GM21528 (cell line): ENCODE measurements around the gene GOLGB1.
"Not testable (repeated sequence)": the region's sequence is repeated elsewhere in the genome, so short reads cannot be mapped to it uniquely, and the experiment has no call there.

Experiments
- ATAC-seq: cut with Tn5 transposase; IDR thresholded peaks from one replicate; pipeline ENCODE4 v1.9.1; 2021; ENCODE audit warnings: mild to moderate bottlenecking, moderate library complexity; ENCODE audit not compliant: unreplicated experiment, low FRiP score

The GOLGB1 gene

DNA sequence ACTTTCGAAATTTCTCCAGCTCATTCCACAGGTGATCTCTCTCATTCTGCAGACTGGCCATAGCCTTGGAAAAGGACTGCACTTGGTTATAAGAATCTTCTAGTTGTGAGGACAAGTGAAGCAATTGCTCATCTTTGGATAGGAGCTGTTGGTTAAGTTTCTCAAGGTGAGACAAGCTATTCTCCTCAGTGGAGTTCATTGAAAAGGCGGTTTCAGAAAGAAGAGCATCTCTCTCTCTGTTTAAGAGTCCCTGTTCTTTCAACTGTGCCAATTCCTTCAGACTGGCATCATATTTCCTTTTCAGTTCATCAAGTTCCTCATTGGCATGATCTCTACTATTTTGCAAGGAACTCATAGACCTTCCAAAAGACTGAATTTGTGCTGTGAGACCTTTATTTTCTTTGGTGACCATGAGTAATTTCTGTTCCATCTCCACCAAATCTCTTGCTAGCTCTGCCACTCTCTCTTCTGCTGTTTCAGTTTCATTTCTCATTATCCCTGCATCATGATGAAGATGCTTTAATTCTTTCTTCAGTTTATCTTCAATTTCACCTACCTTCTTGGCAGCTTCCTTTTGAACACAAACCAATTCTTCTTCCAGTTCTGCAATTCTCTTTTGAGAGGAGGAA, 58.6 kb downstream of the GOLGB1 start:
- peak; percentile 74 for ATAC-seq

DNA sequence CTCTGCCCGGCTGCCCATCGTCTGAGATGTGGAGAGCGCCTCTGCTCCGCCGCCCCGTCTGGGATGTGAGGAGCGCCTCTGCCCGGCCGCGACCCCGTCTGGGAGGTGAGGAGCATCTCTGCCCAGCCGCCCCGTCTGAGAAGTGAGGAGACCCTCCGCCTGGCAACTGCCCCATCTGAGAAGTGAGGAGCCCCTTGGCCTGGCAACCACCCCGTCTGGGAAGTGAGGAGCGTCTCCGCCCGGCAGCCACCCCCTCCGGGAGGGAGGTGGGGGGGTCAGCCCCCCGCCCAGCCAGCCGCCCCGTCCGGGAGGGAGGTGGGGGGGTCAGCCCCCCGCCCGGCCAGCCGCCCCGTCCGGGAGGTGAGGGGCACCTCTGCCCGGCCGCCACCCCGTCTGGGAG, 60.8 kb downstream of the GOLGB1 start:
- not testable (repeated sequence) for ATAC-seq

DNA sequence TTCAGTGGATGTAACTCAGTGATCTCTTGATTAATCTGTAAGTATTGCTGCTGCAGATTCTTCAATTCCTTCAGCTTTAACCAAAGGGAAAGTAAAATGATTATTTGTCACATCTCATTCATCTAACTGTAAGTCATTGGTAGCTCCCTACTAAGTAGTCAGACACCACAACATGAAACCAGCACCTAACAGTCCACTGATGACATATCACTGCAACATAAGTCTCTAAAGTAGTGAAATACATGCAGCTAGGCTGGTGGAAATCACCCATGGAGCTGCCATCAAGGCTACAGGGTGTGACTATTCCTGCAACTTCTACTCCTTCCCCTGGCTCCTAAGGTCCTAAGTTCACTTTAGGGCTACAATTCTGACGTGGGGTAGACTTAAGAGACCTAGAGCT, 67.7 kb downstream of the GOLGB1 start:
- ATAC-seq, result no peak

DNA sequence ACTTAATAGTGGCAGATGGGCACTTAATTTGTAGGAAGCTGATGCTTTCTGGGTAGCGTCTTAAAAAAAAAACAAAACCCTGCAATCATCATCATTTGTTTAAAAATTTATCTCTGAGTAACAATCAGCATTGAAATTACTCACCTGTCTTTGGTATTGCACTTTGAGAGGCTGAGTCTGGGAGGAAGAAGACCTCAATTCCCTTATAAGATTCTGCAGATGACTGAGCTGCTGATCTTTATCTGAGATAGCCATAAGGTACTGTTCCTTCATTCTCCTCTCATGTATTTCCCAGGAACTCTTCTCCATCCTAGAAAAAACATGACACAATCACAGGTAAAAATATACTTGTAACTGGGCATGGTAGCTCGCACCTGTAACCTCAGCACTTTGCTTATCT, 72.4 kb downstream of the GOLGB1 start:
- ATAC-seq, result no peak

DNA sequence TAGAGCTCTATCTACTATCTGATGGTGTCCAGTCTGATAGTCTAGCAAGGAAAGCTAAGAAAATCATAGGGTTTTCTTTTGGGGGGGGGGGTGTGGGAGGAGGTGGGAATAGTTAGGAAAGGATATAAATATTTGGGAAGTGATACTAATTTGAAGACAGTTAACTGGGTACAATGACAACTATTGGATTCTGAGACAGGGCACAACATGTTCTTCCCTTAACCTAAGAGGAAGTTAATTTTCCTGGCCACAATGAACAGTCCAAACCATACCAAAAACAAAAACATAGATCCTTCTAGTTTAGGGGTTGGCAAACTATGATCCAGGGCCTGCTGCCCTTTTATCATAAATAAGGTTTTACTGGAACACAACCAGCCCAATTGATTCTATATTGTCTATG, 78.9 kb downstream of the GOLGB1 start:
- ATAC-seq, result no peak

DNA sequence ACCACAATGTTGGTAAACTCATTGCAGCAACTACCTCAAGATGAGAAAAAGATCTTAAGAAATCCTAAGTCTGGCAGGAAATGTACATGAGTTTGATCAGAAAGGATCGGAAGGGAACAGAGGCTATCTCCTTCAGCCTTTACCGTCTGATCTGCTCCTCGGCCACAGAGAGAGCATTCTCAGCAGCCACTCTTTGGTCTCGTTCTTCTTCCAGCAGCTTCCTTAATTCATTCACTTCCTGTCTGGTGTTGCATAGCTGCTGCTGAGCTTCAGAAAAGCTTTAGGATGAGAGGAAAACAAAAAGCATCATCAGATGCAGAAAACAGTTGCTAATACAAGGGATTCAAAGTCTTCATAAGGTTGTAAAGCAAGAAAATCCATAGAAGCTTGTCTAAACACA, 82.2 kb downstream of the GOLGB1 start:
- ATAC-seq, result no peak

DNA sequence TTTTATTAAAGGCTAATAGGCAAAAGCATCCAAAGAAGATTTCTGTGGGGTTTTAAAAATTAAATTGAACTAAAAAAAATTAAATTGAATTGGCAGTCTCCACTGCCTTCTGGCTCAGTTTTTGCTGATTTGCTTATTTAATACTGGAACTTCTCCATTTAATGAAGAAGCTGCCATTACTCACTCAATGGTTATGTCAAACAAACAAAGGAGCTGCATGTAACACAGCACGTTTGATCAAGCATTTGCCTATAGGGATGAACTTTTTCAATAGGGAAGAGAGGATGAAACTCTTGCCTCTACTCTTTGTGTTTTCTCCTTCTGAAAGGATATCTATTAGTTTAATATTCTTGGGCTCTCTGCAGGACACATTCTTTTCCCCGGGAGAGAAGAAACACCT, 84.1 kb downstream of the GOLGB1 start:
- ATAC-seq, result no peak

DNA sequence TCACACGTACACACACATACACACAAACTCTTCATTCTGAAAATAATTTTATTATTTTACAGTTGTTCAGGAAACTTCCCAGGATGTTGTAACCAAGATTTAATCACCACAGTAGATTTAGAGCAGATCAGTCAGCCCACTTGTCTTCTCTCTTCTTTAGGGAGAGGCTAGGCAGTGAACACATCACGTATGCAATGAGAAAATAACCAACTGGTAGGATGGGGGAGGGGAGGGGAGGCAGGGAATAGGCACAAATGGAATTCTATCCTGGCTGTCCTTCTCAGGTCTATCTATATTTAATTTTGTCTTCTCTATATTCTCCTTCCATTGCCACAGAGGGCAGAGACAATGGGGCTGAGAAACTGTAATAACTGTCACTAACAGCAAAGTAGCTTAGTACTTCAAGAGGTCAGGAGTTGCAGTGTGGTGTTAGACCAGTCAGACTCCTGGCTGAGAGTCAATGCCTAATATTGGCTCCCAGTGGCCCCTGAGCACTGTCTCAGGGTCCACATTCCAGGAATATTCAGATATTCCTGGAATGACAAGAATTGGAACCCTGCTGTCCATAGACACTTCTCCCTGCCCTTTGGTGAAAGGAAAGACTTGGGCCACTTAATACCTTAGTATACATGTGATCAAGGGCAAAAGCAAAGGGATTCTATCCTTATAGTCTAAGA, 86.2 kb downstream of the GOLGB1 start:
- ATAC-seq, result no peak

DNA sequence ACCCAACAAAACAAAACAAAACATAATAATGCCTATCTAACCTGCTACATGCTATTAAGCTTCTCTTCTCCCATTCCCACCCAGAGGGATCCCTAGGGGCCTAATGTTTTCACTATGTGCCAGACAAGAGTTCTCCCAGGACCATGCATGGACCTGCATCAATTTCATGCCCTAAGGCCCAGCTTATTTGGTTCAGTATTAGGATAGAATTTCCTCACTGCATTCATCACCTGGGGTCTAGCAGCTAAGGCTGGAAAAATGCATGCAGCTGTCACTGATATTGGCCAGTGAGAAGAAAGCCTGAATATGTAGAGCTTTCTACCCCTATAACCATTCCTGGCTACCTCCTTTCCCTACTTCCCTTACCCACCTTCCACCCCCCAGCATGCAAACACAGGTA, 86.8 kb downstream of the GOLGB1 start:
- ATAC-seq, result no peak

DNA sequence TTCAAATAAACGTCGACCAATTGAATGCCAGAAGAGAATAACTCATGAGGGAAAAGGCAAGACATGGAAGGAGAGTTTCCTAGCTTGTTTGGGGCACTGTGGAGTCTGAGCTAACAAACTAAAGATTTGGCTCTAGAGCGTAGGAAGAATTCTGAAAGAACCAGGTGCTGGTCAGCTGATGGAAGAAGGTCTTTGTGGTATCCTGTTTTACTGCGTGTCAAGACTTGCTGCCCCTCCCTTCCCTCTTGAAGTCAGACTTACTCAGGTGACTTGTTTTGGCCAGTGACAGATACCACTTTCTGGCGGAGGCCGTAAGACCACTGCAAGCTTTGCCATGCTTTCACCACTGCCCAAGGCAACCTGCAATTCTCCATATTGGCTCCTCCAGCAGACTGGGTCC, 88.2 kb downstream of the GOLGB1 start:
- ATAC-seq, result no peak

DNA sequence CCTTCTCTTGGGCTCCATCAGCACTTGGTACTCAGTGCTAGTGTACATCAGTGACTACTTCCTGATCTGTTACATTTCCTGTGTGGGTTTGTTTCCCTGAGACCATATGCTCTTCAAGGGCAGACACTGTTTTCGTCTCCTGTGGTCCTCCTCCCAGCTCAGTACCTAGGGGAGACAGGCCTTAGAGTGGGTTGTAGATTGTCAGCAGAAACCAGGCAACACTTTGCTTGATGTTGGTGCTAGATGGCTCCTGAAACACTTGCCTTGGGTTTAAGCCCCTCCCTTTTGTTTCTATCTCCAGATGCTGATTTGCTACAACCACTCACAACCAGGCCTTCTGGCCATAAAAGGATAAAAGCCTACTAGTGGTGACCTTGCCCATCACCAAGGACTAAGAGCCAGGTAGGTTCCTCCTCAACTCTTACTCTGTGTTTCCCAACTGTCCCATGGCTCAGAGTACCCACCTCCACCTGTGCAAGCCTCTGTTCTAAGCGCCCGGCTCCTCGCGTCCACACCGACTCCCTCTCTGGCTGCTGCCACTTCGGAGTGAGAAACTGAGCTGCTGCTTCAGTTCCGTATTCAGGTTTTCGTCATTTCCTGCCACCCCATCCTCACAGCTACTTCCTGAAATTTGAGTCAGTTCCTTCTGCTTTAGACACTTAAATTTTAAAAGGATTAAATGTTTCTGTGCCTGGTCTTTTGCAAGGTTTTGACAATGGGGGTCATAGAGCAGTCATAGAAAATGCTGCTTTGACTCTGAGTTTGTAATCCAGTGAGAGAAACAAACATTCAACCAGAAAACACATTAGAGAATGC, 89.0 kb downstream of the GOLGB1 start, which contains the start of gene HCLS1:
HCLS1 (minus strand) TSS at position 548 of the 816 bp plus-strand sequence. CDS start 2,556 bp downstream, outside the sequence.
- ATAC-seq, result peak; percentile 84

DNA sequence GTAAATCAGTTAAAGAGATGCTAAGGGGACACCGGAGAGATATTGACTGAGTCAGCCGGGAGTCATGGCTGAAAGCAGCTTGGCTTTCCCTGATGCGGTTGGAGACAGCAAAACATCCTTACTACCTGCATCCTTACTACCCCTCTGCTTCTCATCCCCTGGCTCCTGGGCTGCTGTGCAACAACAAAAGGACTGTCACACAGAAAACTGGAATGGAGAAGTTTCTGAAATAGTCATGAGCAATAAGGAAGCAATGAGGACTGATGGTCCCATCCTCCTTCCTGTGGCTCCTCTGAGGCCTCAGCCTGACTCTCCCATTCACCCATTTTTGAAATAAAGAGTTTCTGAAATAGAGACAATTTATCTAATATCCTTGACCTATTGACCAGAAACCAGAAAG, 90.0 kb downstream of the GOLGB1 start:
- ATAC-seq, result no peak

DNA sequence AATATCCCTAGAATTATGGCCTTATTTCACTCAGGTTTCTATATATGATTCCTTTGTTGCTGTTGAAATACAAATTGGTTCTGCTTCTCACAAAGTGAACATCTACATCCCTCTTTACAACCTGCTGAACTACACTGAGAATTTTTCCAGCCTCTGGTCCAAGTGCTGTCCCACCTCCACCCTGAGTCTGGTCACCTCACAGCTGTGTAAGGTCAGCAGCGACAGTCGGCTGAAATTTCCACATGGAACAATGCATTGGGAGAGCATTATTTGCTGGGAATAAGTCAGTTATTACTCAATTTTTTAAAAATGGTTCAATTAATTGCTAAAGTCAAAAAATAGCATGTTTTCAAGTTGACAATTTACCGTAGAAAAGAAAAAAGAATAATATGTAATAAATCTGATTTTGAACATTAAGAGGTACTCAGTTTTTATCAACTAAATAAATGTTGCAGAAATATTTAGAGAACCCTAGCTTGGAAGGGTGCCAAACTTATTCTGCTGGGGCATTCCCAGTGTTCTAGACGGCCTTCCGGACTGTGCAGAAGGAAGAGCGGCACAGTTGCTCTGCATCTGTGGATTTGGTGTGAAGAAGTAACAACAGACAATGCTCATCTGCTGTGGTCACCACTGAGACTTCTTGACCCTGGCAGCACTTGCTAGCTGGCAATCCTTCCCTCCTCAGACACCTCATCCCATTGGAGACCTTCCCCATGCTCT, 90.7 kb downstream of the GOLGB1 start:
- no peak for ATAC-seq

DNA sequence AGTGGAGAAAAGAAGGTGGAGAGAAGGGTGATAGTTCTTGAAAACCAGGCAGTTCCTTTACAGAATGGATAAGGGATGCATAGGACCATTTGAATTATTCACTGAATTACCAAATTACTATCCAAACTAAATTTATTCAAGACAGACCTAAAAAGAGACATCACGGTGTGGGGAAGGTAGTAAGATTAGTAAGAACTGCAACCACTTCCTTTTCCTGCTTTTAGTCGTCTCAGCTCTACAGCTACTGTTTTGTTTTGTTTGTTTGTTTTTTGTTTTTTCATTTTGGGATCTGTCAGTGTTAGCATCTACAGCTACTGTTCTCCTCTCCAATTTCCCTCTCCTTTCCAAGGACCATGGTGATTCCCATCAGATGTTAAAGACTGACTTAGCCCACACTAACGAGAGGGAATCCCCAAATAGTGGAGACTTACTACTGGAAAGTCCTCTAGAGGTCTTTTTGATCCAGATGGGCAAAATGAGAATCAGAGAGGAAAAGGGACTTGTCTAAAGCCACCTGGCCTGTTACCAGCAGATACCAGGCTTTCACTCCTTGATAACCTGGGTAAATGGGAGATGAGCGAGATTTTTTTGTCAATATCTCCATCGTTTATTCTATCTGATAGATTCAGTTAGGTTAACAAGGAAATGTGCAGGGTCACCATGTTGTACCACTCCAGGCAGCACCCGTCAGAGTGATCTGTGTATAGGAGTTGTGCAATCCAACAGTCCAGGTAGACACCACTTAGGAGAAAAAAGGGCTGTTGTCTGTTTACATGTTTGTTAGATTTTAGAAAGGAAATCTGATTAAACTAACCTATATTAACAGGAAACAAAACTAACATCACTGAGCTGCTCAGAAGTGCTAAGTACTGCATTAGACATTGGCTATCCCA, 94.8 kb downstream of the GOLGB1 start:
- ATAC-seq, result peak; percentile 61

DNA sequence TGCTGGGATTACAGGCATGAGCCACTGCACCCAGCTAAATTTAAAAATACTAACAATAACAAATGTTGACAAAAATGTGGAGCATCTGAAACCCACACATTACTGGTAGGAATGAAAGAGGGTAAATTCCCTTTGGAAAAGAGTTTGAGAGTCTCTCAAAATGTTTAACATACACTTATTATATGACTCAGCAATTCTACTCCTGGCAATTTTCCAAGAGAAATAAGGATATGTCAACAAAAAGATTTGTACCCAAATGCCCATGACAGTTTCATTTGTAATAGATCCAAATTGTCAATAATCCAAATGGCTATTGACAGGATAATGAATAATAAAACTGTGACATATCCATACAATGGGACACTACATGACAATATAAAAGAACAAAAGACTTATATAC, 97.9 kb downstream of the GOLGB1 start:
- no peak for ATAC-seq

DNA sequence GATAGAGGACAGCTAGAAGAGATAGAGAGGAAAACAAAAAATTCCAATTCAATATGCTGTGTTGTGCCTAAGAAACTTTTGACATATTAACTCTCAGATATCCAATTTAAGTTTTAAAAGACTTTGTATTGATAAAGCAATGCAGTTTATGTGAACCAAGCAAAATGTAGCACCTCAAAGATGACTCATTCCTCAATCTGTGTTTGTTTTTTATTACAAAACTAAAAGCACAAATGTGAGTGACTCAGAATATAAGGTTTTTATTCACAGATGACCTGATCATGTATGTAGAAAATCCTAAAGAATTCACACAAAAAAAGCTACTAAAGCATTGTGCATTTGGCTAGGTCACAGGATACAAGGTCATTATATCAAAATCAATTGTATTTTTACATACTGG, 99.9 kb downstream of the GOLGB1 start:
- ATAC-seq, result no peak

DNA sequence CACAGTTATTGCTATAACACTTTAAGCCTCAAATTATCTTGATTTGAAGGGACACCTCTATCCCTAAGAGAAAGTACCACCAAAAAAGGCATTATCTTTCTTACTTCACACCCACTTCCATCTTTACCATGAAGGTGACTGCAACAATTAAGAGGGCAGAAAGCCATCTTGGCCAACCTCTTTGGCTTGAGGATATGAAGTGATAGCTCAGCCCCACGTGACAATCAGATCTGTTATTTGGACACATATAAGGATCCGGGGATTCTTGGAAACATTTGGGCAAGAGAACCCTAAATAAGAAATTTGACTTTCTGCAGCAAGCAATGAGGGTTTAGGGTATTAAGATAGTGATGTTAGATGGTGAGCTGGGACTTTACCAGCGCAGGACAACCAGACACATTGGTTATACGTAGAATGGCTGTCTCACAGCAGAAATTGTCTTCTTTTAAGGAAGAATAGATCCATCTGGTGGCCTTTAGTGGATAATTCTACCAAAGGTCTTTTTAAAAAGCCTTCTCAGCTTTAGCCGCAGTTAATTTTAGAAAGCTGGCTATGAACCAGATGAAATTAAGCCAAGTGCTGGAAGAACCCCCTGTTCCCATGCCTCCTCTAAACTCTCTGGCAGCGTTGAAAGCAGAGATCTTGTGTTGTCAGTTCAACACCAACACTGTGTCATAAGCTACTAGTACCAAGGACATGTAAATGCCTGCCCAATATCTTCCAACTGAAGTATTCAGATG, 101.2 kb downstream of the GOLGB1 start:
- ATAC-seq, result no peak

DNA sequence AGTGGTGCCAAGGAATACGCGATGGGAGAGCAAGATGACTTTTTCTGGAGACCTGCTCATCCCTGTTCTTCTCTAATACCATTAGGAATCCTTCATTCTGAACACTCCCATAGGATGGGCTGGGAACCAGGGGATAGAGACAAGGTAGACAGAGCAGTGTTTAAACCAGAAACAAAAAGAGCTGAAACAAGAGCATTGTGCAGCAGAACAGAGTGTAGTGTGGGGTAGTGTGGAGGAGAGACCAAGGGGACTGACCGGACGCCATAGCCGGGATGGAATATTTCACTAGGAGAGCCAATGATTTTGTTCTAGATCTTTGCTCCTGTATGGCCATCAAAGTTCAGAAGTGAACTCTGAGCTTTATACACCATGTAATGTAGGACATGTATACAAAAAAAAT, 104.5 kb downstream of the GOLGB1 start:
- ATAC-seq, result no peak

DNA sequence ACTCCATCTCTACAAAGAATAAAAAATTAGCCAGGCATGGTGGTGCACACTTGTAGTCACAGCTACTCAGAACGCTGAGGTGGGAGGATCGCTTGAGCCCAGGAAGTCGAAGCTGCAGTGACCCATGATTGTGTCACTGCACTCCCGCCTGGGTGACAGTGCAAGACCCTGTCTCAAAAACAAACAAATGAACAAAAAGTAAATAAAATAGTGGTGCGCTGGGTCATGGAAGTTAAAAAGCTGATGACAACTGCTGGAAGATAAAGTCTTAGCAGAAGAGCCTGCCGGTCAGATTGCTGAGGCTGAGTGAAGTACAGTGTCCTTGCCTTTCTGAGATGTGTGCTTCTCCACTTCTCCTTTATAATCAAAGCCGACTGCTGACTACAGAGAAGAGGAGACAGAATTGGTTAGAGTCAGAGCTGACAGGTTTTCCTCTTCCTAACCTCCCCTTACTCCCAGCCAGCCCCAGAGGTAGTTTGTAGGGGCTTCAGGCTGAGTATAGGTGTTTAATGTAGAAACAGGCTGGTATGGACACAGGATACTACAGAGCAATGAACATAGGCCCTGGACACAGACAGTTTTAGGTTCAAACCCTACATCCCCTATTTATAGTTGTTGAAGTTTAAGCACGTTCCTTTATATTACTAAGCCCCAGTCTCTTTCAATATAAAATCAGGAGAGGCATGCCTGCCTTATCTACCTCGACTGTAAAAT, 106.8 kb downstream of the GOLGB1 start:
- ATAC-seq, result no peak
